Colonic mucosa (tissue), 4 donors: ENCODE measurements around the gene SIPA1. TPM values are rescaled to one million over a fixed set of nuclear protein-coding genes. Genes with fewer than 3 reads are reported as not detected.

Experiments used
- DNase-seq: peaks from one replicate; pipeline ENCODE4 v3.0.0-alpha.2; 2020
- H3K27ac ChIP-seq: fragments of 200-600 bp; one replicate; pipeline ENCODE4 v1.8.0; 2021
- H3K27me3 ChIP-seq: fragments of 200-600 bp; one replicate; pipeline ENCODE4 v1.8.0; 2021
- H3K36me3 ChIP-seq: fragments of 200-600 bp; one replicate; pipeline ENCODE4 v1.8.0; 2021
- H3K4me1 ChIP-seq: fragments of 200-600 bp; one replicate; pipeline ENCODE4 v1.8.0; 2021; ENCODE audit warnings: mild to moderate bottlenecking
- H3K4me3 ChIP-seq: fragments of 200-600 bp; one replicate; pipeline ENCODE4 v1.8.0; 2021
- H3K9ac ChIP-seq, 2 donors: one replicate each; pipeline ENCODE4 v1.7.0; 2013; ENCODE audit warnings: control low read depth in 2 of 2, low read depth in 2 of 2, low read length in 2 of 2
- H3K9me3 ChIP-seq: fragments of 200-600 bp; one replicate; pipeline ENCODE4 v1.8.0; 2021
- intact Hi-C: fragments of 100-400 bp; cut with DNase I; formaldehyde crosslinking; loops from one replicate; pipeline ENCODE4 v1.14.1; 2022
- total RNA-seq, 2 donors: library from RNA; stranded (reverse); fragmentation: NEBNext Ultra II Directional in 1 of 2; extraction: Animal tissue kit (Norgen Biotek cat#: 25700) in 1 of 2; gene quantifications; one replicate each; pipeline ENCODE4 v1.2.1, GENCODE V29; 2021
- TF ChIP-seq, protein P1 (sequence below): fragments of 200-600 bp; IDR thresholded peaks from one replicate; pipeline ENCODE4 v1.8.0; 2022; ENCODE audit warnings: antibody characterized with exemption, mild to moderate bottlenecking
- donor health status: healthy.
- donor health status: DM: no; HTN: no; CAD: no.
- donor health status: DM: no; HTN: no; CAD: no.

The SIPA1 gene
- total RNA-seq, 2 donors from 2014 or later, result 21.0 to 33.0 TPM

DNA sequence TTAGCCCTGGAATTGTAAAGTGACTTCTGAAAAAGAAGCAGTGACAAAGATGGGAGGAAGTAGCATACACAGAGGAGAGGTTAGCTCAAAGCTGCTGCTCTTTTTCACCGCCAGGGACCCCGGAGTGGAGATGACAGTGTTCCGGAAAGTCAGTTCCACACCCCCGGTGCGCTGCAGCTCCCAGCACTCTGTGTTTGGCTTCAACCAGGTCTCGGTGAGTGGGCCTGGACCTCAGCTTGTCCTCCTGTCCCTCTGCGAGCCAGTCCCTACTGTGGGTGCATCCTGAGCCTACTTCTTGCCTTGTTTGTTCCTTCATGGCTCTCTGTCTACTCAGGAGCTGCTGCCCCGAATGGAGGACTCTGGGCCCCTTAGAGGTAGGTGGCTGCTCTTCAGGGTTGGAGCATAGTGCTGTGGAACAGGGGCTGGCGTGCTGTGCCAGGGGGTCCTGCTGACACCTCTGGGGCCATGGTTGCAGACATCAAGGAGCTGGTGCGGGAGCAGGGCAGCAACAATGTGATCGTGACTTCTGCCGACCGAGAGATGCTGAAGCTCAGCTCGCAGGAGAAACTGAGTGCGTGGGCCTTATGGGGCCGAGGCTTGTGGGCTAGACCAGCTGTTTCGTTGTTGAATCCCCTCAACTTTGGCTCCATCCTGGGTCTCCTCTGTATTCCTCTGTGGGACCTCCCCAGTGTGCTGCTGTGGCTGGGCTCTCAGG lies 20.6 kb upstream of the SIPA1 start:
- peaks cover 14% of the 10 kb centered on the region for H3K36me3 ChIP-seq
- H3K27me3 ChIP-seq, result no peaks in the 10 kb centered on the region
- H3K9me3 ChIP-seq, result no peaks in the 10 kb centered on the region
- H3K4me1 ChIP-seq, result peaks cover 23% of the 10 kb centered on the region
- TF ChIP-seq, protein P1, sequence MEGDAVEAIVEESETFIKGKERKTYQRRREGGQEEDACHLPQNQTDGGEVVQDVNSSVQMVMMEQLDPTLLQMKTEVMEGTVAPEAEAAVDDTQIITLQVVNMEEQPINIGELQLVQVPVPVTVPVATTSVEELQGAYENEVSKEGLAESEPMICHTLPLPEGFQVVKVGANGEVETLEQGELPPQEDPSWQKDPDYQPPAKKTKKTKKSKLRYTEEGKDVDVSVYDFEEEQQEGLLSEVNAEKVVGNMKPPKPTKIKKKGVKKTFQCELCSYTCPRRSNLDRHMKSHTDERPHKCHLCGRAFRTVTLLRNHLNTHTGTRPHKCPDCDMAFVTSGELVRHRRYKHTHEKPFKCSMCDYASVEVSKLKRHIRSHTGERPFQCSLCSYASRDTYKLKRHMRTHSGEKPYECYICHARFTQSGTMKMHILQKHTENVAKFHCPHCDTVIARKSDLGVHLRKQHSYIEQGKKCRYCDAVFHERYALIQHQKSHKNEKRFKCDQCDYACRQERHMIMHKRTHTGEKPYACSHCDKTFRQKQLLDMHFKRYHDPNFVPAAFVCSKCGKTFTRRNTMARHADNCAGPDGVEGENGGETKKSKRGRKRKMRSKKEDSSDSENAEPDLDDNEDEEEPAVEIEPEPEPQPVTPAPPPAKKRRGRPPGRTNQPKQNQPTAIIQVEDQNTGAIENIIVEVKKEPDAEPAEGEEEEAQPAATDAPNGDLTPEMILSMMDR, result no peak
- H3K9ac ChIP-seq, result peak overlapping the region in 1 of 2 donors; percentile 84
- no peak overlapping the region for H3K27ac ChIP-seq
- intact Hi-C loops, result no loop called here
- no peak for DNase-seq
- no peak overlapping the region for H3K4me3 ChIP-seq

DNA sequence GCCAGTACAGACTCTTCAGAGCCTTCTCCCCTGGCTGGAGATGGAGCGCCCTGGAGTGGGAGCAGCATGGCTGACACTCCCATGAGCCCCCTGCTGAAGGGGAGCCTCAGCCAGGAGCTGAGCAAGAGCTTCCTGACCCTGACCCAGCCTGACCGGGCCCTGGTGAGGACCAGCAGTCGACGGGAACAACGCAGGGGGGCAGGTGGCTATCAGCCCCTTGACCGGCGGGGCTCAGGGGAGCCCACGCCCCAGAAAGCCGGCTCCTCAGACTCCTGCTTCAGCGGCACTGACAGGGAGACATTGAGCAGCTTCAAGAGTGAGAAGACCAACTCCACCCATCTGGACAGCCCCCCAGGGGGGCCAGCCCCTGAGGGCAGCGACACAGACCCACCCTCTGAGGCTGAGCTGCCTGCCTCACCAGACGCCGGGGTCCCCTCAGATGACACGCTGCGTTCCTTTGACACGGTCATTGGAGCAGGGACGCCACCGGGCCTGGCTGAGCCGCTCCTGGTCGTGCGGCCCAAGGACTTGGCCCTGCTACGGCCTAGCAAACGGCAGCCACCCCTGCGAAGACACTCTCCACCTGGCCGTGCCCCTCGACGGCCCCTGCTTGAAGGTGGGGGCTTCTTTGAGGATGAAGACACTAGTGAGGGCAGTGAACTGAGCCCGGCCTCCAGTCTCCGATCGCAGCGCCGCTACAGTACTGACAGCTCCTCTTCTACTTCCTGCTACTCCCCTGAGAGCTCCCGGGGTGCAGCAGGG lies 19.7 kb upstream of the SIPA1 start:
- H3K27me3 ChIP-seq, result no peaks in the 10 kb centered on the region
- no peaks in the 10 kb centered on the region for H3K9me3 ChIP-seq
- peaks cover 14% of the 10 kb centered on the region for H3K4me1 ChIP-seq
- intact Hi-C loops, result no loop called here
- no peak overlapping the region for H3K27ac ChIP-seq
- TF ChIP-seq, protein P1, result no peak
- DNase-seq, result no peak
- H3K9ac ChIP-seq, result no peak overlapping the region
- no peak overlapping the region for H3K4me3 ChIP-seq
- peaks cover 14% of the 10 kb centered on the region for H3K36me3 ChIP-seq

DNA sequence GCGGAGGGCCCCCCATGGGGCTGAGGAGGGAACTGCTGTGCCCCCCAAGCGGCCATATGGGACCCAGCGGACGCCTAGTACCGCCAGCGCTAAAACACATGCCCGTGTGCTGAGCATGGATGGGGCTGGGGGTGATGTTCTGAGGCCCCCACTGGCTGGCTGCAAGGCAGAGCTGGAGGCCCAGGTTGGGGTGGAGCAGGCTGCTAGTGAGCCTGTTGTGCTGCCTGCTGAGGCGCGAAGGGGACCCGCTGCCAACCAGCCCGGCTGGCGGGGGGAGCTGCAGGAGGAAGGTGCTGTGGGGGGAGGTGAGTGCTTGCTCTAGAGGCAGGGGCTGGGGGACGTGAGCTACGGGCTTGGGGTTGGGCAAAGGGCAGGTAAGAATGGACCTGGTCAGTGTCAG lies 19.1 kb upstream of the SIPA1 start:
- Histone ChIP-seq H3K9ac (no peak overlapping the region), H3K36me3 (peaks cover 14% of the 10 kb centered on the region)
- DNase-seq, result no peak

DNA sequence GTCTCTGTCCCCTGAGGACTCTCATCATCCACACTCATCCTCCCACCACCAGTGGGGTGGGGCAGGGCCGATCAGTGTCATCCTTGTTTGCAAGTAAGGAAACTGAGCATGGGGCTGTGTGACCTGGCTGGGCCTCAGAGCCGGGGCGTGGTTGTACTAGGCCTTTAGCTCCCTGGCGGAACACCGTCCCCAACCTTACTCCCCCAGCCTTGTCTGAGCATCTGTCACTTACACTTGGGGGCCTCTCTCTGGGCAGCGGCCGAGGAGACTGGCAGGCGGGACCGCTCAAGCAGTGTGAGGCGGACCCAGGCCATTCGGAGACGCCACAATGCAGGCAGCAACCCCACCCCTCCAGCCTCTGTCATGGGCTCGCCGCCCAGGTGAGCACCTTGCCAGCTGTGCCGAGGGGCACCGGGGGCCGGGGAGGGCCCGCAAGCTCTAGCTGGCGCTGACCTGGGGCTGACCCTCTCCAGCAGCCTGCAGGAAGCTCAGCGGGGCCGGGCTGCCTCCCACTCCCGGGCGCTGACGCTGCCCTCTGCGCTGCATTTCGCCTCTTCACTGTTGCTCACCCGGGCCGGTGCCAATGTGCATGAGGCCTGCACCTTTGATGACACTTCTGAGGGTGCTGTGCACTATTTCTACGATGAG lies 18.5 kb upstream of the SIPA1 start:
- intact Hi-C loops, result no loop called here
- Histone ChIP-seq H3K4me1 (peaks cover 12% of the 10 kb centered on the region), H3K9ac (no peak overlapping the region), H3K36me3 (peaks cover 14% of the 10 kb centered on the region), H3K27ac (no peak overlapping the region), H3K9me3 (no peaks in the 10 kb centered on the region), H3K4me3 (no peak overlapping the region), H3K27me3 (no peaks in the 10 kb centered on the region)
- TF ChIP-seq, protein P1, result no peak
- DNase-seq, result no peak

More for the DNA sequence above, 19.1 kb upstream of the SIPA1 start:
- Histone ChIP-seq H3K4me1 (peaks cover 12% of the 10 kb centered on the region), H3K4me3 (no peak overlapping the region), H3K27ac (no peak overlapping the region), H3K9me3 (no peaks in the 10 kb centered on the region), H3K27me3 (no peaks in the 10 kb centered on the region)
- intact Hi-C loops, result no loop called here
- TF ChIP-seq, protein P1, result no peak

DNA sequence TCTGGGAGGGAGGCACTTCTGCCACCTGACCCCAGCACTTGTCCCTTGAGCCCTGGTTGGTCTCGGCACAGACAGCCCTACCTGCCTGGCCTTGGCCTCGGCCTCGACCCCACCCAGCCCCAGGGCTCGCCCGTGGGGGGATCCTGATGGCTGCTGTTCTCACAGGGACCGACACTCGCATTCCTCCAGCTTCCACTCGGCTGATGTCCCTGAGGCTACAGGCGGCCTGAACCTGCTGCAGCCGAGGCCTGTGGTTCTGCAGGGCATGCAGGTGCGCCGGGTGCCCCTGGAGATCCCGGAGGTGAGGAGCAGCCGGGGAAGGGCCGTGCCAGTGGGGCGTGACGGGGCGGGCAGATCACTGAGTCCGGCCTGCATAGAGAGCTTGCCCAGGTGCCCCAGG lies 17.2 kb upstream of the SIPA1 start:
- Histone ChIP-seq H3K9ac (no peak overlapping the region), H3K4me3 (no peak overlapping the region), H3K36me3 (peaks cover 14% of the 10 kb centered on the region), H3K4me1 (peaks cover 12% of the 10 kb centered on the region), H3K27ac (no peak overlapping the region), H3K27me3 (no peaks in the 10 kb centered on the region), H3K9me3 (no peaks in the 10 kb centered on the region)
- DNase-seq, result no peak
- TF ChIP-seq, protein P1, result no peak
- intact Hi-C loops, result loop anchor here (10.0 kb wide), 1 partner anchor 84 kb away; no protein-coding TSS in a partner anchor
